Endothelial cell of umbilical vein (primary cell): ENCODE measurements around the gene CAPN2. TPM values are rescaled to one million over a fixed set of nuclear protein-coding genes. Genes with fewer than 3 reads are reported as not detected.

Experiments
- BruUV-seq: library from RNA; stranded (reverse); fragments of 400-500 nt; replicated peaks from 2 replicates; lab custom pipeline; 2021; lab: Mats Ljungman, UMichigan
- CTCF ChIA-PET: fragments of 300-600, 350-600 bp; sonication (Branson Sonifier 250); formaldehyde crosslinking; loops from one replicate; lab custom pipeline; 2021; ENCODE audit warnings: antibody characterized with exemption, inconsistent platforms; lab: Charles Lee
- POLR2A ChIA-PET: fragments of 300-600, 350-600 bp; sonication (Branson Sonifier 250); formaldehyde crosslinking; loops from one replicate; lab custom pipeline; 2021; ENCODE audit warnings: antibody characterized with exemption, inconsistent platforms; lab: Charles Lee
- DNase-seq: peaks from one replicate; pipeline ENCODE4 v3.0.0-alpha.2; 2011; ENCODE audit warnings: low read depth, low spot score
- FAIRE-seq: peaks from 2 replicates; lab custom pipeline; 2011; peaks lifted over from hg19 to GRCh38; lab: Jason Lieb, UNC
- H2AFZ ChIP-seq: 2 replicates; pipeline ENCODE4 v1.6.0; 2012; ENCODE audit warnings: low read depth, low read length, control low read depth, inconsistent platforms
- H3K27ac ChIP-seq: 2 replicates; pipeline ENCODE4 v1.5.1; 2011; ENCODE audit warnings: low read depth, mild to moderate bottlenecking, control low read depth, low read length, moderate library complexity; ENCODE audit not compliant: insufficient read depth
- H3K27me3 ChIP-seq, 2 experiments: 2 replicates each; pipeline versions ENCODE4 v1.6.0 to v1.6.1; 2011; ENCODE audit warnings: low read length in 2 of 2, mixed read lengths in 1 of 2; ENCODE audit not compliant: control insufficient read depth in 2 of 2, insufficient read depth in 2 of 2
- H3K36me3 ChIP-seq, 2 experiments: 2 replicates in 1 of 2; 3 replicates in 1 of 2; pipeline ENCODE4 v1.5.1; 2011; ENCODE audit warnings: low read length in 2 of 2, mild to moderate bottlenecking in 1 of 2, moderate library complexity in 1 of 2; ENCODE audit not compliant: control insufficient read depth in 2 of 2, insufficient read depth in 2 of 2; ENCODE audit errors: extremely low read depth in 1 of 2
- H3K4me1 ChIP-seq: 3 replicates; pipeline ENCODE4 v1.5.1; 2011; ENCODE audit warnings: mild to moderate bottlenecking, low read length; ENCODE audit not compliant: control insufficient read depth, insufficient read depth; ENCODE audit errors: extremely low read depth
- H3K4me2 ChIP-seq: 2 replicates; pipeline ENCODE4 v1.6.1; 2011; ENCODE audit warnings: low read length, control low read depth, mixed read lengths; ENCODE audit not compliant: insufficient read depth
- H3K4me3 ChIP-seq, 3 experiments: fragments of 200-600 bp in 1 of 3; sonication (generic), shearing (Covaris generic) in 1 of 3; replicated peaks in 1 of 3; 2 replicates each; pipeline ENCODE4 v1.5.1; 2011 to 2016; ENCODE audit warnings: control low read depth in 3 of 3, low read length in 3 of 3, mild to moderate bottlenecking in 2 of 3, inconsistent platforms in 1 of 3, low read depth in 1 of 3, moderate library complexity in 1 of 3; ENCODE audit not compliant: insufficient read depth in 1 of 3
- H3K79me2 ChIP-seq: 2 replicates; pipeline ENCODE4 v1.6.0; 2012; ENCODE audit warnings: low read length, inconsistent platforms; ENCODE audit not compliant: control insufficient read depth, insufficient read depth
- H3K9ac ChIP-seq: replicated peaks from 2 replicates; pipeline ENCODE3; 2011; ENCODE audit warnings: low read length, control low read depth; ENCODE audit not compliant: insufficient read depth; ENCODE audit errors: extremely low read depth
- H3K9me1 ChIP-seq: replicated peaks from 3 replicates; pipeline ENCODE4 v1.6.0; 2011; ENCODE audit warnings: mild to moderate bottlenecking, low read length; ENCODE audit not compliant: control insufficient read depth, insufficient read depth; ENCODE audit errors: extremely low read depth
- H3K9me3 ChIP-seq: replicated peaks from 2 replicates; pipeline ENCODE4 v1.5.1; 2012; ENCODE audit warnings: low read length, inconsistent platforms; ENCODE audit not compliant: control insufficient read depth, insufficient read depth
- H4K20me1 ChIP-seq: replicated peaks from 2 replicates; pipeline ENCODE3; 2011; ENCODE audit warnings: mild to moderate bottlenecking, low read length; ENCODE audit not compliant: control insufficient read depth, insufficient read depth; ENCODE audit errors: extremely low read depth
- EZH2 ChIP-seq: IDR thresholded peaks from 2 replicates; pipeline ENCODE4 v1.6.1; 2012; ENCODE audit warnings: borderline replicate concordance, low read depth, mild to moderate bottlenecking, moderate library complexity, low read length, inconsistent platforms; ENCODE audit not compliant: severe bottlenecking
- FOS ChIP-seq: IDR thresholded peaks from 2 replicates; pipeline ENCODE4 v1.6.1; 2011; ENCODE audit warnings: mild to moderate bottlenecking, low read length, moderate library complexity, borderline replicate concordance; ENCODE audit not compliant: insufficient read depth
- GATA2 ChIP-seq: IDR thresholded peaks from 2 replicates; pipeline ENCODE4 v1.7.0; 2011; ENCODE audit warnings: low read depth, mild to moderate bottlenecking, moderate library complexity, mixed read lengths, low read length; ENCODE audit not compliant: insufficient read length, insufficient read depth
- POLR2A ChIP-seq: IDR thresholded peaks from 2 replicates; pipeline ENCODE4 v1.6.1; 2012; ENCODE audit warnings: low read depth, mild to moderate bottlenecking, control low read depth, low read length
- dilution Hi-C: fragments of 300-500 bp; cut with MboI; formaldehyde crosslinking; loops from one replicate; pipeline ENCODE4 v1.15.0; 2019; ENCODE audit warnings: low sequenced_read_pairs; ENCODE audit not compliant: extremely low pct_ligation_motif_present
- intact Hi-C: fragments of 100-400 bp; cut with micrococcal nuclease; formaldehyde crosslinking; loops from one replicate; pipeline ENCODE4 v1.10.0; 2022
- polyA plus RNA-seq, 4 experiments: library from polyadenylated mRNA; depleted of rRNA in 3 of 4; stranded (reverse) in 3 of 4; unstranded in 1 of 4; fragments of >200 nt; gene quantifications; 2 replicates each; pipeline versions ENCODE4 v1.2.1 to v1.2.3, GENCODE V29; 2011 to 2012; ENCODE audit warnings: missing spikeins in 1 of 4
- small RNA-seq: library from RNA; depleted of rRNA; stranded (forward); fragments of <200 nt; gene quantifications from one replicate; pipeline ENCODE3, GENCODE V24; 2012; ENCODE audit warnings: low replicate concordance, low read depth; ENCODE audit not compliant: insufficient read depth, insufficient read length
- total RNA-seq: library from RNA; stranded (reverse); gene quantifications from 2 replicates; pipeline ENCODE4 v1.2.3, GENCODE V29; 2021
- TF ChIP-seq, protein P1 (sequence below), 2 donors: IDR thresholded peaks; 1 replicate in 1 of 2; 2 replicates in 1 of 2; pipeline ENCODE4 v1.5.1; 2011; ENCODE audit warnings: low read length in 2 of 2, mild to moderate bottlenecking in 2 of 2, moderate library complexity in 2 of 2, control low read depth in 1 of 2, inconsistent platforms in 1 of 2, low read depth in 1 of 2; ENCODE audit not compliant: insufficient read depth in 1 of 2; ENCODE audit errors: extremely low read depth in 1 of 2
- TF ChIP-seq, protein P2 (sequence below): IDR thresholded peaks from 2 replicates; pipeline ENCODE4 v1.6.1; 2011; ENCODE audit not compliant: insufficient read depth, insufficient read length

Gene CAPN2
- total and polyA plus RNA-seq, 2 donors (not counting 3 experiments of a cell fraction or from before 2014, with no cell fraction given), result 110 to 420 TPM

- no peak overlapping the region for H2AFZ ChIP-seq
- H3K4me3 ChIP-seq, result no peak overlapping the region
- ChIA-PET CTCF (interaction anchor here (1.0 to 1.6 kb wide), 5 partner anchors 12 to 22 kb away, joined by 3 to 6 read pairs (median 4); no protein-coding TSS in a partner anchor), POLR2A (no interaction called here)
- no peak overlapping the region for H3K4me2 ChIP-seq
- H3K79me2 ChIP-seq, result peaks cover 84% of the 10 kb centered on the region
- intact Hi-C loops, result no loop called here
- TF ChIP-seq POLR2A (no peak), FOS (no peak), EZH2 (no peak), GATA2 (no peak)
- TF ChIP-seq, protein P1, sequence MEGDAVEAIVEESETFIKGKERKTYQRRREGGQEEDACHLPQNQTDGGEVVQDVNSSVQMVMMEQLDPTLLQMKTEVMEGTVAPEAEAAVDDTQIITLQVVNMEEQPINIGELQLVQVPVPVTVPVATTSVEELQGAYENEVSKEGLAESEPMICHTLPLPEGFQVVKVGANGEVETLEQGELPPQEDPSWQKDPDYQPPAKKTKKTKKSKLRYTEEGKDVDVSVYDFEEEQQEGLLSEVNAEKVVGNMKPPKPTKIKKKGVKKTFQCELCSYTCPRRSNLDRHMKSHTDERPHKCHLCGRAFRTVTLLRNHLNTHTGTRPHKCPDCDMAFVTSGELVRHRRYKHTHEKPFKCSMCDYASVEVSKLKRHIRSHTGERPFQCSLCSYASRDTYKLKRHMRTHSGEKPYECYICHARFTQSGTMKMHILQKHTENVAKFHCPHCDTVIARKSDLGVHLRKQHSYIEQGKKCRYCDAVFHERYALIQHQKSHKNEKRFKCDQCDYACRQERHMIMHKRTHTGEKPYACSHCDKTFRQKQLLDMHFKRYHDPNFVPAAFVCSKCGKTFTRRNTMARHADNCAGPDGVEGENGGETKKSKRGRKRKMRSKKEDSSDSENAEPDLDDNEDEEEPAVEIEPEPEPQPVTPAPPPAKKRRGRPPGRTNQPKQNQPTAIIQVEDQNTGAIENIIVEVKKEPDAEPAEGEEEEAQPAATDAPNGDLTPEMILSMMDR (IDR thresholded peaks at IDR 0.05; ENCODE audit: extremely low read depth in 1 of 2, insufficient read depth in 1 of 2, low read depth in 1 of 2, low read length in 2 of 2), result no peak
- H3K27me3 ChIP-seq, result no peaks in the 10 kb centered on the region
- DNase-seq (no peak), FAIRE-seq (no peak)
- dilution Hi-C loops, result no loop called here
- H3K9ac ChIP-seq, result no peak overlapping the region
- no peak overlapping the region for H3K27ac ChIP-seq
- H3K36me3 ChIP-seq, result peaks cover 0 to 2% of the 10 kb centered on the region in 2 experiments
- H4K20me1 ChIP-seq, result peaks cover 8% of the 10 kb centered on the region
- H3K9me1 ChIP-seq, result no peaks in the 10 kb centered on the region
- H3K9me3 ChIP-seq, result no peaks in the 10 kb centered on the region
- peaks cover 15% of the 10 kb centered on the region for H3K4me1 ChIP-seq
- BruUV-seq, result no TSS peak
Observed at GRCh38 chr1:223824287-223824686, 111.9 kb downstream of the CAPN2 start.

GRCh38 chr1:223824712-223825111, 112.4 kb downstream of the CAPN2 start:
- Histone ChIP-seq H2AFZ (no peak overlapping the region), H3K27me3 (no peaks in the 10 kb centered on the region), H3K9me1 (no peaks in the 10 kb centered on the region), H3K36me3 (peaks cover 0 to 2% of the 10 kb centered on the region in 2 experiments), H3K4me3 (no peak overlapping the region), H3K9me3 (no peaks in the 10 kb centered on the region), H3K4me2 (no peak overlapping the region), H3K79me2 (peaks cover 88% of the 10 kb centered on the region), H3K9ac (no peak overlapping the region), H3K4me1 (peaks cover 15% of the 10 kb centered on the region), H3K27ac (no peak overlapping the region), H4K20me1 (peaks cover 8% of the 10 kb centered on the region)
- intact Hi-C loops (no loop called here), dilution Hi-C loops (no loop called here)
- CTCF ChIA-PET, result interaction anchor here (1.0 to 1.6 kb wide), 7 partner anchors 12 to 22 kb away, joined by 3 to 6 read pairs (median 3); no protein-coding TSS in a partner anchor
- FAIRE-seq (no peak), DNase-seq (no peak)
- TF ChIP-seq POLR2A, result no peak
- TF ChIP-seq, protein P2, sequence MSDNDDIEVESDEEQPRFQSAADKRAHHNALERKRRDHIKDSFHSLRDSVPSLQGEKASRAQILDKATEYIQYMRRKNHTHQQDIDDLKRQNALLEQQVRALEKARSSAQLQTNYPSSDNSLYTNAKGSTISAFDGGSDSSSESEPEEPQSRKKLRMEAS, result no peak
- no TSS peak for BruUV-seq
- POLR2A ChIA-PET, result no interaction called here

Small RNA genes within 50 kb of the gene (small RNA-seq; reads per million reads assigned to genes)
- gene RNU6-1248P, result not detected

Other genes starting within 250 kb of the CAPN2 start
- not detected in 2 replicates for gene CAPN8, start 46.8 kb upstream of the CAPN2 start, total RNA-seq
- gene CAPN8, start 46.8 kb upstream of the CAPN2 start, polyA plus RNA-seq, result not detected in 2 replicates
- 43.2 and 51.9 TPM in 2 replicates for gene TP53BP2, start 133.4 kb downstream of the CAPN2 start, total RNA-seq
- gene TP53BP2, start 133.4 kb downstream of the CAPN2 start, polyA plus RNA-seq, result 10.6 and 21.9 TPM in 2 replicates